Neuronal stem cell (in vitro differentiated cells): ENCODE results near the gene FGF22.

Experiments used
- DNase-seq: peaks from one replicate; pipeline ENCODE4 v3.0.0-alpha.2; 2013; ENCODE audit warnings: low spot score
- H2AFZ ChIP-seq: one replicate; pipeline ENCODE4 v1.6.1; 2013; ENCODE audit warnings: mild to moderate bottlenecking, low read length, inconsistent platforms
- H2AK5ac ChIP-seq: 2 replicates; pipeline ENCODE4 v1.6.1; 2013; ENCODE audit warnings: low read depth, mild to moderate bottlenecking, inconsistent platforms, low read length, moderate library complexity, mixed read lengths
- H2BK120ac ChIP-seq: 2 replicates; pipeline ENCODE4 v1.6.1; 2013; ENCODE audit warnings: low read depth, mild to moderate bottlenecking, inconsistent platforms, low read length, moderate library complexity, mixed read lengths
- H2BK12ac ChIP-seq: one replicate; pipeline ENCODE4 v1.6.1; 2013; ENCODE audit warnings: low read length, inconsistent platforms
- H2BK15ac ChIP-seq: 2 replicates; pipeline ENCODE4 v1.6.1; 2013; ENCODE audit warnings: mild to moderate bottlenecking, low read length, inconsistent platforms, mixed read lengths
- H2BK5ac ChIP-seq: one replicate; pipeline ENCODE4 v1.6.1; 2013; ENCODE audit warnings: inconsistent platforms, mild to moderate bottlenecking, low read length, moderate library complexity
- H3K14ac ChIP-seq: one replicate; pipeline ENCODE4 v1.6.1; 2013; ENCODE audit warnings: low read length, inconsistent platforms
- H3K18ac ChIP-seq: 2 replicates; pipeline ENCODE4 v1.6.1; 2013; ENCODE audit warnings: low read length, inconsistent platforms
- H3K23ac ChIP-seq: 2 replicates; pipeline ENCODE4 v1.6.1; 2013; ENCODE audit warnings: low read depth, mild to moderate bottlenecking, mixed read lengths, low read length, inconsistent platforms; ENCODE audit not compliant: poor library complexity
- H3K27ac ChIP-seq: replicated peaks from 3 replicates; pipeline ENCODE4 v1.5.1; 2013; ENCODE audit warnings: low read length, inconsistent platforms
- H3K27me3 ChIP-seq, 3 experiments: 2 replicates each; pipeline ENCODE4 v1.6.1; 2013; ENCODE audit warnings: low read length in 3 of 3, mild to moderate bottlenecking in 2 of 3, inconsistent platforms in 1 of 3, low read depth in 1 of 3, mixed read lengths in 1 of 3, moderate library complexity in 1 of 3; ENCODE audit not compliant: control insufficient read depth in 3 of 3, insufficient read depth in 3 of 3
- H3K36me3 ChIP-seq, 2 donors: replicated peaks in 1 of 2; 2 replicates each; pipeline ENCODE4 v1.6.1; 2013; ENCODE audit warnings: low read length in 2 of 2; ENCODE audit not compliant: control insufficient read depth in 2 of 2, insufficient read depth in 2 of 2
- H3K4ac ChIP-seq: 2 replicates; pipeline ENCODE4 v1.6.1; 2013; ENCODE audit warnings: inconsistent platforms, mild to moderate bottlenecking, low read length, moderate library complexity
- H3K4me1 ChIP-seq, 2 donors: 1 replicate in 1 of 2; 2 replicates in 1 of 2; pipeline ENCODE4 v1.6.1; 2013; ENCODE audit warnings: low read length in 2 of 2, low read depth in 1 of 2; ENCODE audit not compliant: control insufficient read depth in 2 of 2, insufficient read depth in 1 of 2
- H3K4me2 ChIP-seq: one replicate; pipeline ENCODE4 v1.6.1; 2013; ENCODE audit warnings: mild to moderate bottlenecking, low read length, inconsistent platforms; ENCODE audit not compliant: insufficient read depth, poor library complexity, severe bottlenecking
- H3K4me3 ChIP-seq, 2 donors: 2 replicates each; pipeline ENCODE4 v1.5.1; 2013; ENCODE audit warnings: low read length in 2 of 2, mild to moderate bottlenecking in 2 of 2, inconsistent platforms in 1 of 2, moderate library complexity in 1 of 2
- H3K79me1 ChIP-seq: one replicate; pipeline ENCODE4 v1.6.1; 2013; ENCODE audit warnings: low read depth, mild to moderate bottlenecking, inconsistent platforms, low read length, moderate library complexity
- H3K9ac ChIP-seq: one replicate; pipeline ENCODE4 v1.6.1; 2013; ENCODE audit warnings: mild to moderate bottlenecking, low read depth, low read length, inconsistent platforms; ENCODE audit not compliant: poor library complexity
- H3K9me3 ChIP-seq, 2 donors: replicated peaks in 1 of 2; 2 replicates each; pipeline versions ENCODE3 to v1.6.1; 2013; ENCODE audit warnings: low read length in 2 of 2, mild to moderate bottlenecking in 2 of 2, inconsistent platforms in 1 of 2, low read depth in 1 of 2, mixed read lengths in 1 of 2, moderate library complexity in 1 of 2; ENCODE audit not compliant: control insufficient read depth in 2 of 2, insufficient read depth in 1 of 2
- H4K8ac ChIP-seq: one replicate; pipeline ENCODE4 v1.6.1; 2013; ENCODE audit warnings: low read depth, mild to moderate bottlenecking, inconsistent platforms, low read length, moderate library complexity
- H4K91ac ChIP-seq: one replicate; pipeline ENCODE4 v1.6.1; 2013; ENCODE audit warnings: low read length, low read depth, mild to moderate bottlenecking, inconsistent platforms; ENCODE audit not compliant: poor library complexity
- whole genome bisulfite sequencing, 2 donors: extraction: QIAGEN DNeasy Blood & Tissue Kit; methylation state at CpG; one replicate each; pipeline ENCODE4 v1.1.7; 2013; ENCODE audit warnings: missing lambda C conversion rate in 2 of 2, mixed read lengths in 1 of 2; ENCODE audit not compliant: insufficient read length in 2 of 2, insufficient replicate concordance in 1 of 2; ENCODE audit errors: extremely low coverage in 2 of 2; 5-methylcytosine and 5-hydroxymethylcytosine counted together

FGF22 gene

DNA sequence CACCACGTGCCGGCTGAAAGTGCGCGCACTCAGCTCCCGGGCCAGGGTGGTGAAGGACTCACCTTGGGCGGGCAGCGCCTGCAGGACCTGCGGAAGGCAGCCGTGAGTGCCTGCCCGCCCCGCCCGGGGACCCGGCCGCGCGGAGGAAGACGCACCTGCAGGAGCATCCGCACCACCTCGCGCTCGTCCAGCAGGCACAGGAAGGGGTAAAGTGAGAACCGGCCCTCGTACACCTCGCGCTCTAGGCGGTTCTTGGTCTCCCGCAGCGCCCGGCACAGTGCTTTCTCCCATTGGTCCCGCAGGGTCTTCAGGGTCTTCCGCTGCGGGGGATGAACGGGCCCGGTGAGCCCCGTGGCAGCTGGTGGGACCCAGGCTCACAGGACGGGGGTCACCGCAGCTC, 17.0 kb upstream of the FGF22 start:
- H3K27me3 ChIP-seq: no peaks in the 10 kb centered on the region
- no peak overlapping the region for H3K9ac ChIP-seq
- no peak for DNase-seq
- no peak overlapping the region for H4K8ac ChIP-seq
- H3K9me3 ChIP-seq: no peaks in the 10 kb centered on the region
- peaks cover 0 to 12% of the 10 kb centered on the region in 2 donors for H3K4me1 ChIP-seq
- no peak overlapping the region for H3K27ac ChIP-seq
- no peak overlapping the region for H3K18ac ChIP-seq
- no peak overlapping the region for H2BK15ac ChIP-seq
- H3K36me3 ChIP-seq: peaks cover 30 to 64% of the 10 kb centered on the region in 2 donors
- no peak overlapping the region for H3K23ac ChIP-seq
- no peak overlapping the region for H3K4me2 ChIP-seq
- no peak overlapping the region for H2BK5ac ChIP-seq
- no peak overlapping the region for H3K4me3 ChIP-seq
- no peak overlapping the region for H3K4ac ChIP-seq
- no peak overlapping the region for H4K91ac ChIP-seq
- H2AFZ ChIP-seq: no peak overlapping the region
- H3K14ac ChIP-seq: no peak overlapping the region
- H2BK120ac ChIP-seq: no peak overlapping the region
- WGBS, 2 donors: no CpG with 5 or more reads among the region's 37 CpGs
- peaks cover 5% of the 10 kb centered on the region for H3K79me1 ChIP-seq
- peak overlapping the region; percentile 10 for H2BK12ac ChIP-seq
- no peak overlapping the region for H2AK5ac ChIP-seq

DNA sequence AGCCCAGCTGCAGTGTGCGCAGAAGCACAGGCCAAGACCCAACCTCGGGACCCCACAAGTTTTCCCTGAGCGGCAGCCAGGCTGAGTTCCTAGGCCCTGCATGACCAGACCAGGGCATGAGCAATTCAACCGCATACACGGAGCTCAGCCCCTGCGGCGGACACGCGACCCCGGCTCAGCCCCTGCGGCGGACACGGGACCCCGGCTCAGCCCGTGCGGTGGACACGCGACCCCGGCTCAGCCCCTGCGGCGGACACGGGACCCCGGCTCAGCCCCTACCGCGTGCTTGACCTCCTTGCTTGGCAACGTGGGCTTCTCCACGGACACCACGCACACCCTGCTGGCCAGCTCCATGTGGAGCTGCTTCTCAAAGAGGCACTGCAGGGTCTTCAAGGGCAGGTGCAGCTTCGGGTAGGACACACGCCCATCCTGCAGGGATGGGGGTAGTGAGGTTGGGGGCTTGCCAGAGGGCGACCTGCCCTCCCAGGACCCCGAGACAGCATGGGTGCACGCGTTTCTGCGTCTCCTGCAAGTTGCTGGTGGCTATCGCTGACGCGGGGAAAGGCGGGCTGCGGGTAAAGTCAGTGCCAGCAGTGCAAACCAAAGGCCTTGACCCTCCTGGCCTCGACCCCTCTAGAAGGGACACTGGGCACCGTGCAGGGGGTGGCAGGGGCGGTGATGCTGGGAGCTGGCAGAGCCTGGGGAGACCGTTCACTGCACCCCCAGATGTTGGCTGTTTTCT, 16.3 kb upstream of the FGF22 start:
- no CpG with 5 or more reads among the region's 44 CpGs for WGBS, 2 donors
- peaks cover 28 to 65% of the 10 kb centered on the region in 2 donors for H3K36me3 ChIP-seq
- no peak for DNase-seq

DNA sequence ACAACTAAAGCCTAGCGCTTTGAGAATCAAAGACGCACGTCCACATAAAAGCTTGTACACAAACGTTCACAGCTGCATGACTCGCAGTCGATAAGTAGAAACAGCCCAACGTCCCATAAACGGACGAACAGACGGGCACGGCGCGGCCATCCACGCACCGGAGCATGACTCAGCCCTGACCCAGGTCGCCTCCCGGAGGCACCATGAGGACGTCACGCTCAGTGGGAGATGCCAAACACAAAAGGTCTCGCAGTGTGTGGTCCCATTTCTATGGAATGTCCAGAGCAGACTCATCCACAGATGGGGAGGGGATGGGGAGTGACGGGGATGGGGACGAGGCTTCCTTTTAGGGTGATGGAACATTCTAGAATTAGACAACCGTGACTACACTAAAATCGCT, 15.7 kb upstream of the FGF22 start:
- Histone ChIP-seq H4K8ac (no peak overlapping the region), H2BK120ac (no peak overlapping the region), H2BK5ac (peak overlapping the region; percentile 13), H3K9me3 (no peaks in the 10 kb centered on the region), H3K4me3 (no peak overlapping the region), H4K91ac (no peak overlapping the region), H3K27me3 (no peaks in the 10 kb centered on the region), H2BK15ac (no peak overlapping the region), H3K36me3 (peaks cover 23 to 66% of the 10 kb centered on the region in 2 donors), H3K79me1 (peaks cover 5% of the 10 kb centered on the region), H3K27ac (no peak overlapping the region), H3K9ac (peak overlapping the region; percentile 38), H3K14ac (no peak overlapping the region), H2AK5ac (no peak overlapping the region), H3K4ac (no peak overlapping the region), H2BK12ac (no peak overlapping the region), H3K23ac (no peak overlapping the region), H2AFZ (no peak overlapping the region), H3K4me2 (no peak overlapping the region), H3K4me1 (peaks cover 0 to 12% of the 10 kb centered on the region in 2 donors), H3K18ac (no peak overlapping the region)
- WGBS, 2 donors: no CpG with 5 or more reads among the region's 24 CpGs
- DNase-seq: no peak

More for the DNA sequence above, 16.3 kb upstream of the FGF22 start:
- Histone ChIP-seq H3K18ac (no peak overlapping the region), H2BK15ac (no peak overlapping the region), H4K91ac (no peak overlapping the region), H2BK12ac (peak overlapping the region; percentile 10), H3K4ac (no peak overlapping the region), H3K9me3 (no peaks in the 10 kb centered on the region), H2BK120ac (no peak overlapping the region), H3K4me1 (peaks cover 0 to 12% of the 10 kb centered on the region in 2 donors), H3K4me2 (no peak overlapping the region), H3K27me3 (no peaks in the 10 kb centered on the region), H3K79me1 (peaks cover 5% of the 10 kb centered on the region), H3K14ac (no peak overlapping the region), H3K27ac (no peak overlapping the region), H2AFZ (no peak overlapping the region), H2BK5ac (peak overlapping the region; percentile 13), H3K23ac (peak overlapping the region; percentile 55), H3K4me3 (no peak overlapping the region), H3K9ac (no peak overlapping the region), H4K8ac (no peak overlapping the region), H2AK5ac (no peak overlapping the region)

DNA sequence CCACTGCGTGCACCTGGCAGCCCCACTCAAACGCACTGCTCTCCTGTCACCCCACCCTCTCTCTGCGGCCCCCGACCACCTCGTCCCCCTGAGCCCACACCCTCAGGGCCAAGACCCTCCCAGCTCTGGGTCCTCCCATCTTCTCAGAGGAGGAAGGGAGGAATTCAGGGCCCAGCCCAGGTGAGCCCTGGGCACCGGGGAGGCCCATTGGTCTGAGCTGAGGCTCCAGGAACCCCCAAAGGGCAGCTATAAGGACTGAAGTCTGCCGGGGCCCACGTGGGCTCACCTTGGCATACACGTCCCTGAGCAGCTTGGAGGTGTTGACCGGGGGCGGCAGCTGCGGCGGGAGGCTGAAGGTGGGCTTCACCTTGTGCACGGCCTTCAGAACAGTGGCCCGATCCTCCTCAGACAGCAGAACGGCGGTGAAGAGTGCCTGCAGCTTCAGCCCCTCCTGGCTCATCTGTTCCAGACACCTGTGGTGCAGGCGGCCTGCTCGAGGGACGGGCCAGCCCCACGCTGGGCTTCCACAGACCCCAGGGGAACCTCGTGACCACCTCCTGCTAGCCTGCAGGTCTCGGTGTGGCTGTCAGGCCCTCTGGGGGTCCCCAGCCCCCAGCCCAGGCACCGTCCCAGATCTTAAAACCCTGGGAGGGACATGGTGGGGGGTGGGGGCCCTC, 15.1 kb upstream of the FGF22 start:
- no peak overlapping the region for H2AFZ ChIP-seq
- no peak overlapping the region for H3K4me3 ChIP-seq
- peaks cover 0 to 12% of the 10 kb centered on the region in 2 donors for H3K4me1 ChIP-seq
- no peak overlapping the region for H3K4me2 ChIP-seq
- no peak overlapping the region for H3K27ac ChIP-seq
- no peak overlapping the region for H3K9ac ChIP-seq
- DNase-seq: no peak
- no peak overlapping the region for H4K91ac ChIP-seq
- no peak overlapping the region for H2BK15ac ChIP-seq
- H2BK120ac ChIP-seq: no peak overlapping the region
- no peak overlapping the region for H2BK12ac ChIP-seq
- no CpG with 5 or more reads among the region's 24 CpGs for WGBS, 2 donors
- H2AK5ac ChIP-seq: no peak overlapping the region
- no peaks in the 10 kb centered on the region for H3K9me3 ChIP-seq
- H3K79me1 ChIP-seq: peaks cover 5% of the 10 kb centered on the region
- no peak overlapping the region for H3K4ac ChIP-seq
- H4K8ac ChIP-seq: no peak overlapping the region
- H3K18ac ChIP-seq: no peak overlapping the region
- peak overlapping the region; percentile 53 for H2BK5ac ChIP-seq
- H3K14ac ChIP-seq: no peak overlapping the region
- peaks cover 19 to 65% of the 10 kb centered on the region in 2 donors for H3K36me3 ChIP-seq
- no peaks in the 10 kb centered on the region for H3K27me3 ChIP-seq
- no peak overlapping the region for H3K23ac ChIP-seq
